WTC11 (cell line): ENCODE measurements around the gene C15orf39.

Experiments used
- TF ChIP-seq, protein P1 (sequence below): fragments of 200-600 bp; IDR thresholded peaks from 2 replicates; pipeline ENCODE4 v1.8.0; 2022; ENCODE audit warnings: antibody characterized with exemption
- TF ChIP-seq, protein P2 (sequence below): sonication (generic); formaldehyde crosslinking; IDR thresholded peaks from 2 replicates; pipeline ENCODE4 v1.8.1; 2023; ENCODE audit warnings: mild to moderate bottlenecking, moderate library complexity, missing genetic modification reagents

DNA sequence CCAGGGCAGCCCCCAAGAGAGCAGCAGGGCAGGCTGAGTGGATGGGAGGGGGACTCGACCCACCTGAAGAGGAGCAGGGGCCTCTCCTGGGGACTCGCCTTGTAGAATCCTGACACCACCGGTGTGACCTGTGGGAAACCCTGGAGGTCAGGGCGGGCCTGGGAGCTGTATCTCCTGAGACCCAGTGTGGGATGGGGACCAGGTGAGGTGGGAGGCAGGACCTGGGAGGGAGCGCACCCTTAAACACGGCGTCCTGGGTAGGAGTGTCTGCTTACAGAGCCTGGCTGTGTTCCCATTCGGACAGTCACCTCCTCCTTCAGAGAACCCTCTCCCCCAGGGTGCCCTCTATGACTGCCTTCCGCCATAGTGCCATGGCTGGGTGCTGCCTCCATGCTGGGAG lies 27.1 kb downstream of the C15orf39 start:
- TF ChIP-seq, protein P1, sequence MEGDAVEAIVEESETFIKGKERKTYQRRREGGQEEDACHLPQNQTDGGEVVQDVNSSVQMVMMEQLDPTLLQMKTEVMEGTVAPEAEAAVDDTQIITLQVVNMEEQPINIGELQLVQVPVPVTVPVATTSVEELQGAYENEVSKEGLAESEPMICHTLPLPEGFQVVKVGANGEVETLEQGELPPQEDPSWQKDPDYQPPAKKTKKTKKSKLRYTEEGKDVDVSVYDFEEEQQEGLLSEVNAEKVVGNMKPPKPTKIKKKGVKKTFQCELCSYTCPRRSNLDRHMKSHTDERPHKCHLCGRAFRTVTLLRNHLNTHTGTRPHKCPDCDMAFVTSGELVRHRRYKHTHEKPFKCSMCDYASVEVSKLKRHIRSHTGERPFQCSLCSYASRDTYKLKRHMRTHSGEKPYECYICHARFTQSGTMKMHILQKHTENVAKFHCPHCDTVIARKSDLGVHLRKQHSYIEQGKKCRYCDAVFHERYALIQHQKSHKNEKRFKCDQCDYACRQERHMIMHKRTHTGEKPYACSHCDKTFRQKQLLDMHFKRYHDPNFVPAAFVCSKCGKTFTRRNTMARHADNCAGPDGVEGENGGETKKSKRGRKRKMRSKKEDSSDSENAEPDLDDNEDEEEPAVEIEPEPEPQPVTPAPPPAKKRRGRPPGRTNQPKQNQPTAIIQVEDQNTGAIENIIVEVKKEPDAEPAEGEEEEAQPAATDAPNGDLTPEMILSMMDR: no peak
- TF ChIP-seq, protein P2, sequence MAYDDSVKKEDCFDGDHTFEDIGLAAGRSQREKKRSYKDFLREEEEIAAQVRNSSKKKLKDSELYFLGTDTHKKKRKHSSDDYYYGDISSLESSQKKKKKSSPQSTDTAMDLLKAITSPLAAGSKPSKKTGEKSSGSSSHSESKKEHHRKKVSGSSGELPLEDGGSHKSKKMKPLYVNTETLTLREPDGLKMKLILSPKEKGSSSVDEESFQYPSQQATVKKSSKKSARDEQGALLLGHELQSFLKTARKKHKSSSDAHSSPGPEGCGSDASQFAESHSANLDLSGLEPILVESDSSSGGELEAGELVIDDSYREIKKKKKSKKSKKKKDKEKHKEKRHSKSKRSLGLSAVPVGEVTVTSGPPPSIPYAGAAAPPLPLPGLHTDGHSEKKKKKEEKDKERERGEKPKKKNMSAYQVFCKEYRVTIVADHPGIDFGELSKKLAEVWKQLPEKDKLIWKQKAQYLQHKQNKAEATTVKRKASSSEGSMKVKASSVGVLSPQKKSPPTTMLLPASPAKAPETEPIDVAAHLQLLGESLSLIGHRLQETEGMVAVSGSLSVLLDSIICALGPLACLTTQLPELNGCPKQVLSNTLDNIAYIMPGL (CRISPR knock-in tag): no peak
